GM19240 (cell line): ENCODE measurements around the gene GLS.
"Not testable (repeated sequence)": the region's sequence is repeated elsewhere in the genome, so short reads cannot be mapped to it uniquely, and the experiment has no call there.

Experiments used
- DNase-seq: peaks from one replicate; pipeline ENCODE4 v3.0.0; 2011; ENCODE audit warnings: low spot score; ENCODE audit not compliant: insufficient read length

The GLS gene

GRCh38 chr2:190882856-190883582, 2.4 kb downstream of the GLS start:
- no peak for DNase-seq

GRCh38 chr2:190885844-190886243, 5.2 kb downstream of the GLS start:
- not testable (repeated sequence) for DNase-seq

- no peak for DNase-seq
Measured at GRCh38 chr2:190887089-190887488, 6.5 kb downstream of the GLS start.

- DNase-seq, result no peak
Measured at GRCh38 chr2:190888449-190888848, 7.8 kb downstream of the GLS start.

GRCh38 chr2:190889175-190889943, 8.7 kb downstream of the GLS start:
- no peak for DNase-seq

GRCh38 chr2:190891372-190891771, 10.8 kb downstream of the GLS start:
- no peak for DNase-seq

- DNase-seq, result no peak
Measured at GRCh38 chr2:190891889-190892288, 11.3 kb downstream of the GLS start.

- DNase-seq, result no peak
Measured at GRCh38 chr2:190893157-190893556, 12.5 kb downstream of the GLS start.

- DNase-seq, result no peak
Measured at GRCh38 chr2:190896477-190896876, 15.9 kb downstream of the GLS start.

- no peak for DNase-seq
Measured at GRCh38 chr2:190903693-190904450, 23.3 kb downstream of the GLS start.

- no peak for DNase-seq
Measured at GRCh38 chr2:190904640-190905261, 24.1 kb downstream of the GLS start.

- no peak for DNase-seq
Measured at GRCh38 chr2:190908532-190908931, 27.9 kb downstream of the GLS start.

- DNase-seq, result no peak
Measured at GRCh38 chr2:190909680-190910079, 29.1 kb downstream of the GLS start.

- DNase-seq, result no peak
Measured at GRCh38 chr2:190910341-190911136, 29.9 kb downstream of the GLS start.

- peak; percentile 1 for DNase-seq
Measured at GRCh38 chr2:190911813-190912212, 31.2 kb downstream of the GLS start.

- no peak for DNase-seq
Measured at GRCh38 chr2:190912726-190913125, 32.1 kb downstream of the GLS start.

- DNase-seq, result no peak
Measured at GRCh38 chr2:190913725-190914124, 33.1 kb downstream of the GLS start.

- DNase-seq, result no peak
Measured at GRCh38 chr2:190916829-190917228, 36.2 kb downstream of the GLS start.

- DNase-seq, result no peak
Measured at GRCh38 chr2:190920085-190920484, 39.5 kb downstream of the GLS start.

- DNase-seq, result no peak
Measured at GRCh38 chr2:190922376-190922775, 41.8 kb downstream of the GLS start.

- no peak for DNase-seq
Measured at GRCh38 chr2:190927301-190927700, 46.7 kb downstream of the GLS start.
